ENCODE results near the gene RNASE1. TPM values are rescaled to one million over a fixed set of nuclear protein-coding genes. Genes with fewer than 3 reads are reported as not detected.
"Not testable (repeated sequence)": the region's sequence is repeated elsewhere in the genome, so short reads cannot be mapped to it uniquely, and the experiment has no call there.

The RNASE1 gene
- total and polyA plus RNA-seq, 4 experiments from 2014 or later = 4.9 to 5.3 TPM; not detected in 2

DNA sequence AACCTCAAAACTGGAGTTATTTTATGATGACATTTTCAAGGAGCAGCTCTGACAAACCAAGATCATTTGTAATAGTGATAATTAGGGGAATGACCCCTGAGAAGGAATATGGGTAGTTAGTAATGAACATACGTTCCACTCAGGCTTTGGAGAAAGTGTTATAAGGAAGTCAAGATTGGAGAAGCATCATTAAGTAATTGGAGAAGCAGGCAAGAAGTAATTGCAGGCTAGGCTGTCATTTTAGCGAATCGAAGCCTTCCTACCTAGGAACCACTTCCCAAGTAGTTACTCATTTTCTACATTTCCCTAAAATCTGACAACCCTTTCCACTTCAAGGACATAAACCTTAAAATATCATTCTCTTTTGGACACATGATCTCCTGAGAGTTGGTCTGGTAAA lies 33.2 kb downstream of the RNASE1 start:
- Histone ChIP-seq H3K36me3 (ENCODE audit: insufficient read depth, low read length) (no peaks in the 10 kb centered on the region), H3K4me1 (ENCODE audit: insufficient read depth, low read length) (no peaks in the 10 kb centered on the region), H3K4me3 (ENCODE audit: low read length in 2 of 2) (no peak overlapping the region), H3K27ac (ENCODE audit: low read depth, low read length) (no peak overlapping the region), H3K27me3 (ENCODE audit: insufficient read depth, low read length) (no peaks in the 10 kb centered on the region), H3K9me3 (ENCODE audit: control insufficient read depth in 1 of 2, low read length in 2 of 2) (no peaks in the 10 kb centered on the region)
- intact Hi-C loops (cut with micrococcal nuclease) = no loop called here
- Mint-ChIP-seq H3K9me3 (no peaks in the 10 kb centered on the region), H3K36me3 (no peaks in the 10 kb centered on the region), H3K27me3 (peaks cover 0 to 7% of the 10 kb centered on the region in 2 donors), H3K27ac (no peak overlapping the region), H3K4me1 (no peaks in the 10 kb centered on the region), H3K4me3 (no peak overlapping the region)
- DNase-seq = no peak
- CTCF ChIA-PET (ENCODE audit: partially characterized antibody) = interaction anchor here (0.9 to 1.4 kb wide), 2 partner anchors 14 to 201 kb away, joined by 3 read pairs; no protein-coding TSS in a partner anchor
- POLR2A ChIA-PET (ENCODE audit: partially characterized antibody) = no interaction called here

DNA sequence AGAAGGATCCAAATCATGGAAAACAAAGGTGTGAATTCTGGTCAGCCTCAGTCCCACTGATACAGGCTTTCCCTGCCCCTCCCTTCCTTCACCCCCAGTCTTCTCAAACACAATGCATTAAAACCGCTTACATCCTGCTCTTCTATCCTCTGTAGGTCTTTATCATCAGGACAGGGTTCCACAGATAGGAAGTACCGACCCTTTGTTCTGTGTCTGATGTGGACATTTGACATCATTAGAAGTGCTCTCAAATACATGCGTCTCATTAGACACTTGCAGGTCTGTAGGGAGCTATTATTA lies 34.1 kb downstream of the RNASE1 start:
- no peaks in the 10 kb centered on the region for H3K9me3 Mint-ChIP-seq
- H3K27me3 Mint-ChIP-seq = peaks cover 0 to 7% of the 10 kb centered on the region in 2 donors
- intact Hi-C loops (cut with micrococcal nuclease) = no loop called here
- no peak overlapping the region for H3K4me3 ChIP-seq (ENCODE audit: low read length in 2 of 2)
- no peaks in the 10 kb centered on the region for H3K4me1 ChIP-seq (ENCODE audit: insufficient read depth, low read length)
- H3K36me3 ChIP-seq (ENCODE audit: insufficient read depth, low read length) = no peaks in the 10 kb centered on the region
- H3K4me3 Mint-ChIP-seq = no peak overlapping the region
- no peaks in the 10 kb centered on the region for H3K36me3 Mint-ChIP-seq
- H3K9me3 ChIP-seq (ENCODE audit: control insufficient read depth in 1 of 2, low read length in 2 of 2) = no peaks in the 10 kb centered on the region
- no peaks in the 10 kb centered on the region for H3K4me1 Mint-ChIP-seq
- no peak overlapping the region for H3K27ac Mint-ChIP-seq
- ChIA-PET CTCF (ENCODE audit: partially characterized antibody) (interaction anchor here (1.4 kb wide), 1 partner anchor 15 kb away, joined by 3 read pairs; no protein-coding TSS in a partner anchor), POLR2A (ENCODE audit: partially characterized antibody) (no interaction called here)
- H3K27ac ChIP-seq (ENCODE audit: low read depth, low read length) = no peak overlapping the region
- DNase-seq = no peak
- H3K27me3 ChIP-seq (ENCODE audit: insufficient read depth, low read length) = no peaks in the 10 kb centered on the region

DNA sequence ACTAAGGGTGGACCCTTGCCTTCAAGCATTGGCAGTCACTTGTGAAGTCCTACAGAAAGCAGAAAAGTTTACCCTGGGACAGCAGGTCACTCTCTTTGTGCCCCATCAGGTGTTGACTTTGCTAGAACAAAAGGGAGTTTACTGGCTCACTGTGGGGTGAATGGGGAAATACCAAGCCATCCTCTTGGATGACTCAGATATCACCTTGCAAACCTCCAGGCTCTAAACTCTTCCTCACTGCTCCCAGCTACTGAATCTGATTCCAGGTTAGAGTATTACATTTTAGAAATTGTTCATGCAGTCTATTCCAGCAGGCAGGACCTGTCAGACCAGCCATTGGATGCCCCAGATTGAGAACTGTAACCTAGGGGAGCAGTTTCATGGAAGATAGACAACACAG lies 41.7 kb downstream of the RNASE1 start:
- H3K36me3 Mint-ChIP-seq = no peaks in the 10 kb centered on the region
- H3K27ac Mint-ChIP-seq = no peak overlapping the region
- POLR2A ChIA-PET (ENCODE audit: partially characterized antibody) = no interaction called here
- no peaks in the 10 kb centered on the region for H3K4me1 Mint-ChIP-seq
- H3K9me3 Mint-ChIP-seq = no peaks in the 10 kb centered on the region
- Histone ChIP-seq H3K36me3 (ENCODE audit: insufficient read depth, low read length) (no peaks in the 10 kb centered on the region), H3K27me3 (ENCODE audit: insufficient read depth, low read length) (no peaks in the 10 kb centered on the region), H3K4me3 (ENCODE audit: low read length in 2 of 2) (no peak overlapping the region), H3K4me1 (ENCODE audit: insufficient read depth, low read length) (no peaks in the 10 kb centered on the region), H3K27ac (ENCODE audit: low read depth, low read length) (no peak overlapping the region), H3K9me3 (ENCODE audit: control insufficient read depth in 1 of 2, low read length in 2 of 2) (no peaks in the 10 kb centered on the region)
- DNase-seq = no peak
- intact Hi-C loops (cut with micrococcal nuclease) = no loop called here
- no peak overlapping the region for H3K4me3 Mint-ChIP-seq
- no peaks in the 10 kb centered on the region for H3K27me3 Mint-ChIP-seq
- CTCF ChIA-PET (ENCODE audit: partially characterized antibody) = interaction anchor here (1.1 kb wide), 1 partner anchor 210 kb away, joined by 7 read pairs; no protein-coding TSS in a partner anchor

DNA sequence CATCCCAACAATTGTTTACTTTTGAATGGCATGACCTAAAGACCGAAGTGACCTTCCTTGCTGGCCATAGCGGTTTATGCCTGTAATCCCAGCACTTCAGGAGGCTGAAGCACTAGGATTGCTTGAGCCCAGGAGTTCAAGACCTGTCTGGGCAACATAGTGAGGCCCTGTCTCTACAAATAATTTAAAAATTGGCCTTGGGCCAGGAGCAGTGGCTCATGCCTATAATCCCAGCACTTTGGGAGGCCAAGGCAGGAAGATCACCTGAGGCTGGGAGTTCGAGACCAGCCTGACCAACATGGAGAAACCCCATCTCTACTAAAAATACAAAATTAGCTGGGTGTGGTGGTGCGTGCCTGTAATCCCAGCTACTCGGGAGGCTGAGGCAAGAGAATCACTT lies 43.2 kb downstream of the RNASE1 start:
- H3K9me3 Mint-ChIP-seq; H3K27ac ChIP-seq (ENCODE audit: low read depth, low read length); H3K4me3 Mint-ChIP-seq; H3K36me3 ChIP-seq (ENCODE audit: insufficient read depth, low read length); H3K27me3 ChIP-seq (ENCODE audit: insufficient read depth, low read length); H3K27ac Mint-ChIP-seq; POLR2A ChIA-PET (ENCODE audit: partially characterized antibody); H3K36me3 Mint-ChIP-seq; intact Hi-C loops (cut with micrococcal nuclease); DNase-seq; H3K9me3 ChIP-seq (ENCODE audit: control insufficient read depth in 1 of 2, low read length in 2 of 2); H3K4me3 ChIP-seq (ENCODE audit: low read length in 2 of 2); H3K27me3 Mint-ChIP-seq; H3K4me1 Mint-ChIP-seq; H3K4me1 ChIP-seq (ENCODE audit: insufficient read depth, low read length): not testable (repeated sequence)
- CTCF ChIA-PET (ENCODE audit: partially characterized antibody) = interaction anchor here (1.5 to 2.5 kb wide), 2 partner anchors 9 to 96 kb away, joined by 5 to 13 read pairs; no protein-coding TSS in a partner anchor

GRCh38 chr14:20757965-20758364 lies 44.7 kb downstream of the RNASE1 start:
- H3K9me3 Mint-ChIP-seq = peaks cover 0 to 6% (median 0%) of the 10 kb centered on the region in 8 donors
- POLR2A ChIA-PET (ENCODE audit: partially characterized antibody) = no interaction called here
- H3K4me3 Mint-ChIP-seq = no peak overlapping the region
- no peak overlapping the region for H3K27ac ChIP-seq (ENCODE audit: low read depth, low read length)
- intact Hi-C loops (cut with micrococcal nuclease) = loop anchor here (1.0 kb wide), 1 partner anchor 97 kb away; no protein-coding TSS in a partner anchor
- H3K4me1 ChIP-seq (ENCODE audit: insufficient read depth, low read length) = no peaks in the 10 kb centered on the region
- no peak overlapping the region for H3K4me3 ChIP-seq (ENCODE audit: low read length in 2 of 2)
- no peaks in the 10 kb centered on the region for H3K27me3 ChIP-seq (ENCODE audit: insufficient read depth, low read length)
- no peaks in the 10 kb centered on the region for H3K4me1 Mint-ChIP-seq
- no peaks in the 10 kb centered on the region for H3K9me3 ChIP-seq (ENCODE audit: control insufficient read depth in 1 of 2, low read length in 2 of 2)
- CTCF ChIA-PET (ENCODE audit: partially characterized antibody) = interaction anchor here (0.6 to 2.5 kb wide), 13 partner anchors 8 to 213 kb away, joined by 3 to 13 read pairs (median 4); partner anchors contain the start of genes EDDM3A and RNASE6
- peak in 4 of 5 donors; percentile 16 to 34 (median 26) for DNase-seq
- peaks cover 0 to 2% of the 10 kb centered on the region in 2 donors for H3K27me3 Mint-ChIP-seq
- H3K36me3 ChIP-seq (ENCODE audit: insufficient read depth, low read length) = no peaks in the 10 kb centered on the region
- no peaks in the 10 kb centered on the region for H3K36me3 Mint-ChIP-seq
- no peak overlapping the region for H3K27ac Mint-ChIP-seq

- Mint-ChIP-seq H3K27me3 (peaks cover 2 to 6% of the 10 kb centered on the region in 2 donors), H3K9me3 (peaks cover 0 to 24% (median 15%) of the 10 kb centered on the region in 8 donors), H3K27ac (no peak overlapping the region), H3K4me3 (no peak overlapping the region), H3K36me3 (no peaks in the 10 kb centered on the region), H3K4me1 (no peaks in the 10 kb centered on the region)
- Histone ChIP-seq H3K4me1 (ENCODE audit: insufficient read depth, low read length) (no peaks in the 10 kb centered on the region), H3K27ac (ENCODE audit: low read depth, low read length) (no peak overlapping the region), H3K4me3 (ENCODE audit: low read length in 2 of 2) (no peak overlapping the region), H3K9me3 (ENCODE audit: control insufficient read depth in 1 of 2, low read length in 2 of 2) (peaks cover 0 to 4% of the 10 kb centered on the region in 2 donors), H3K27me3 (ENCODE audit: insufficient read depth, low read length) (no peaks in the 10 kb centered on the region), H3K36me3 (ENCODE audit: insufficient read depth, low read length) (no peaks in the 10 kb centered on the region)
- POLR2A ChIA-PET (ENCODE audit: partially characterized antibody) = no interaction called here
- intact Hi-C loops (cut with micrococcal nuclease) = no loop called here
- DNase-seq = no peak
- CTCF ChIA-PET (ENCODE audit: partially characterized antibody) = interaction anchor here (1.7 to 2.0 kb wide), 2 partner anchors 101 to 103 kb away, joined by 6 to 8 read pairs; no protein-coding TSS in a partner anchor
These were observed 47.6 kb downstream of the RNASE1 start for GRCh38 chr14:20755037-20755436.

- no peaks in the 10 kb centered on the region for H3K4me1 ChIP-seq (ENCODE audit: insufficient read depth, low read length)
- H3K9me3 ChIP-seq (ENCODE audit: control insufficient read depth in 1 of 2, low read length in 2 of 2) = peaks cover 0 to 4% of the 10 kb centered on the region in 2 donors
- Mint-ChIP-seq H3K27me3 (peaks cover 7 to 10% of the 10 kb centered on the region in 2 donors), H3K27ac (no peak overlapping the region), H3K4me3 (no peak overlapping the region), H3K9me3 (peaks cover 0 to 24% (median 15%) of the 10 kb centered on the region in 8 donors), H3K4me1 (no peaks in the 10 kb centered on the region), H3K36me3 (no peaks in the 10 kb centered on the region)
- H3K27me3 ChIP-seq (ENCODE audit: insufficient read depth, low read length) = no peaks in the 10 kb centered on the region
- ChIA-PET CTCF (ENCODE audit: partially characterized antibody) (interaction anchor here (2.0 kb wide), 1 partner anchor 102 kb away, joined by 8 read pairs; no protein-coding TSS in a partner anchor), POLR2A (ENCODE audit: partially characterized antibody) (no interaction called here)
- intact Hi-C loops (cut with micrococcal nuclease) = no loop called here
- H3K27ac ChIP-seq (ENCODE audit: low read depth, low read length) = no peak overlapping the region
- H3K4me3 ChIP-seq (ENCODE audit: low read length in 2 of 2) = no peak overlapping the region
- no peaks in the 10 kb centered on the region for H3K36me3 ChIP-seq (ENCODE audit: insufficient read depth, low read length)
- DNase-seq = no peak
These were observed 48.3 kb downstream of the RNASE1 start for GRCh38 chr14:20754308-20754707.

Data from CD4-positive, alpha-beta memory T cell (primary cell).